DND-41 (cell line): ENCODE data around the gene LRP11.
"Not testable (repeated sequence)": the region's sequence is repeated elsewhere in the genome, so short reads cannot be mapped to it uniquely, and the experiment has no call there.

ENCODE experiments used
- ATAC-seq: fragments of 200-7000 bp; cut with Tn5 transposase; 3 replicates; pipeline ENCODE4 v1.9.1; 2021; ENCODE audit warnings: low read depth; ENCODE audit not compliant: insufficient read depth
- DNase-seq: peaks from one replicate; pipeline ENCODE4 v3.0.0-alpha.2; 2020
- H2AFZ ChIP-seq: 2 replicates; pipeline ENCODE4 v1.6.0; 2012; ENCODE audit warnings: low read depth, low read length
- H3K27ac ChIP-seq: 2 replicates; pipeline ENCODE4 v1.5.1; 2012; ENCODE audit warnings: low read length, inconsistent platforms
- H3K27me3 ChIP-seq: fragments of 200-600 bp; sonication (generic); 2 replicates; pipeline ENCODE4 v1.6.0; 2012; ENCODE audit warnings: low read length, mild to moderate bottlenecking, inconsistent platforms; ENCODE audit not compliant: insufficient read depth, poor library complexity
- H3K36me3 ChIP-seq: 2 replicates; pipeline ENCODE4 v1.5.1; 2012; ENCODE audit warnings: low read length, inconsistent platforms; ENCODE audit not compliant: insufficient read depth
- H3K4me1 ChIP-seq: 2 replicates; pipeline ENCODE4 v1.5.1; 2012; ENCODE audit warnings: mild to moderate bottlenecking, low read length; ENCODE audit not compliant: insufficient read depth
- H3K4me2 ChIP-seq: 2 replicates; pipeline ENCODE4 v1.6.0; 2012; ENCODE audit warnings: mild to moderate bottlenecking, moderate library complexity, low read length, inconsistent platforms; ENCODE audit not compliant: insufficient read depth
- H3K4me3 ChIP-seq, 2 experiments: fragments of 200-600 bp in 1 of 2; shearing (Covaris generic) in 1 of 2; 2 replicates each; pipeline ENCODE4 v1.5.1; 2012 to 2016; ENCODE audit warnings: inconsistent platforms in 2 of 2, low read length in 2 of 2, mild to moderate bottlenecking in 2 of 2, low read depth in 1 of 2, moderate library complexity in 1 of 2
- H3K79me2 ChIP-seq: 2 replicates; pipeline ENCODE4 v1.6.0; 2012; ENCODE audit warnings: low read length, inconsistent platforms; ENCODE audit not compliant: insufficient read depth
- H3K9ac ChIP-seq: 2 replicates; pipeline ENCODE4 v1.6.0; 2012; ENCODE audit warnings: low read depth, mild to moderate bottlenecking, inconsistent platforms, low read length, moderate library complexity
- H3K9me3 ChIP-seq: 2 replicates; pipeline ENCODE4 v1.5.1; 2012; ENCODE audit warnings: low read length, moderate library complexity, mild to moderate bottlenecking, inconsistent platforms; ENCODE audit not compliant: insufficient read depth, severe bottlenecking
- H4K20me1 ChIP-seq: 2 replicates; pipeline ENCODE4 v1.6.0; 2012; ENCODE audit warnings: low read length; ENCODE audit not compliant: insufficient read depth
- CTCF ChIP-seq: IDR thresholded peaks from 2 replicates; pipeline ENCODE4 v1.5.1; 2012; ENCODE audit warnings: borderline replicate concordance, low read length, moderate library complexity, mild to moderate bottlenecking; ENCODE audit not compliant: poor library complexity, severe bottlenecking; ENCODE audit errors: extremely low read depth
- EZH2 ChIP-seq: IDR thresholded peaks from 3 replicates; pipeline ENCODE4 v1.6.1; 2012; ENCODE audit warnings: borderline replicate concordance, low read depth, mild to moderate bottlenecking, moderate library complexity, low read length, inconsistent platforms; ENCODE audit not compliant: severe bottlenecking

The LRP11 gene

GRCh38 chr6:149910721-149911151 lies 46.6 kb upstream of the LRP11 start:
- Histone ChIP-seq H3K36me3 (no peaks in the 10 kb centered on the region), H3K4me3 (no peak overlapping the region), H3K9ac (no peak overlapping the region), H3K79me2 (no peaks in the 10 kb centered on the region), H3K27ac (no peak overlapping the region), H3K4me1 (no peaks in the 10 kb centered on the region), H4K20me1 (no peaks in the 10 kb centered on the region; the same call in 1 of the 2 replicates), H3K4me2 (no peak overlapping the region), H2AFZ (no peak overlapping the region), H3K27me3 (peaks cover 13% of the 10 kb centered on the region), H3K9me3 (peaks cover 14% of the 10 kb centered on the region)
- no peak for TF ChIP-seq CTCF
- TF ChIP-seq EZH2 = no peak
- ATAC-seq = no peak
- no peak for DNase-seq

GRCh38 chr6:149909701-149910470 lies 45.7 kb upstream of the LRP11 start:
- Histone ChIP-seq H3K4me1 (no peaks in the 10 kb centered on the region), H3K4me2 (no peak overlapping the region), H2AFZ (no peak overlapping the region), H3K27ac (no peak overlapping the region), H4K20me1 (no peaks in the 10 kb centered on the region; the same call in 1 of the 2 replicates), H3K79me2 (no peaks in the 10 kb centered on the region), H3K36me3 (no peaks in the 10 kb centered on the region), H3K4me3 (no peak overlapping the region), H3K27me3 (peaks cover 13% of the 10 kb centered on the region), H3K9me3 (peaks cover 14% of the 10 kb centered on the region), H3K9ac (no peak overlapping the region)
- ATAC-seq (no peak), DNase-seq (no peak)
- TF ChIP-seq CTCF (no peak), EZH2 (no peak)

- H4K20me1 ChIP-seq, H3K36me3 ChIP-seq, H3K79me2 ChIP-seq, H3K9ac ChIP-seq, H3K4me3 ChIP-seq, H3K4me2 ChIP-seq, H3K4me1 ChIP-seq, ATAC-seq, DNase-seq, H3K27ac ChIP-seq, H2AFZ ChIP-seq: not testable (repeated sequence)
- Histone ChIP-seq H3K9me3 (peaks cover 14% of the 10 kb centered on the region), H3K27me3 (peaks cover 13% of the 10 kb centered on the region)
These were observed 44.3 kb upstream of the LRP11 start for GRCh38 chr6:149908480-149908879.

- H4K20me1 ChIP-seq = no peaks in the 10 kb centered on the region
- TF ChIP-seq CTCF (no peak), EZH2 (no peak)
- DNase-seq = no peak
- no peak for ATAC-seq
- peaks cover 7% of the 10 kb centered on the region for H3K27me3 ChIP-seq
- no peak overlapping the region for H2AFZ ChIP-seq
- H3K9ac ChIP-seq = no peak overlapping the region
- no peak overlapping the region for H3K27ac ChIP-seq
- no peaks in the 10 kb centered on the region for H3K36me3 ChIP-seq
- peaks cover 14% of the 10 kb centered on the region for H3K9me3 ChIP-seq
- H3K4me3 ChIP-seq = no peak overlapping the region
- no peaks in the 10 kb centered on the region for H3K4me1 ChIP-seq
- H3K4me2 ChIP-seq = no peak overlapping the region
- no peaks in the 10 kb centered on the region for H3K79me2 ChIP-seq
These were observed 43.2 kb upstream of the LRP11 start for GRCh38 chr6:149907317-149907716.
